ENCODE data around the gene CYP2U1.

CYP2U1 gene

GRCh38 chr4:107987916-107988762 is 56.8 kb downstream of the CYP2U1 start:
- DNase-seq (ENCODE audit: low read depth), result no peak

- no peak for DNase-seq (ENCODE audit: low read depth)
Observed at GRCh38 chr4:107988763-107989035, 57.4 kb downstream of the CYP2U1 start.

- DNase-seq (ENCODE audit: low read depth), result no peak
Observed at GRCh38 chr4:107989162-107989536, 57.8 kb downstream of the CYP2U1 start.

- DNase-seq (ENCODE audit: low read depth), result peak; percentile 76
Observed at GRCh38 chr4:107989537-107990386, 58.4 kb downstream of the CYP2U1 start, which contains the start of gene HADH. Gene HADH, plus strand, starts transcription at chr4:107989889. Its CDS starts 44 bp downstream, at chr4:107989933.

- DNase-seq (ENCODE audit: low read depth), result no peak
Observed at GRCh38 chr4:107991945-107992630, 60.7 kb downstream of the CYP2U1 start.

- no peak for DNase-seq (ENCODE audit: low read depth)
Observed at GRCh38 chr4:107993969-107994368, 62.6 kb downstream of the CYP2U1 start.

GRCh38 chr4:107994894-107995293 is 63.5 kb downstream of the CYP2U1 start:
- no peak for DNase-seq (ENCODE audit: low read depth)

GRCh38 chr4:107996949-107997788 is 65.8 kb downstream of the CYP2U1 start:
- peak; percentile 72 for DNase-seq (ENCODE audit: low read depth)

- DNase-seq (ENCODE audit: low read depth), result no peak
Observed at GRCh38 chr4:107997794-107998193, 66.4 kb downstream of the CYP2U1 start.

GRCh38 chr4:107999932-108000539 is 68.7 kb downstream of the CYP2U1 start:
- DNase-seq (ENCODE audit: low read depth), result no peak

- DNase-seq (ENCODE audit: low read depth), result no peak
Observed at GRCh38 chr4:108001540-108002135, 70.3 kb downstream of the CYP2U1 start.
